GM15510 (cell line): ENCODE measurements around the gene IKZF4.

Experiments
- POLR2A ChIP-seq: IDR thresholded peaks from 3 replicates; pipeline ENCODE4 v1.6.1; 2011; ENCODE audit warnings: borderline replicate concordance; ENCODE audit not compliant: insufficient read length; ENCODE audit errors: extremely low read depth

Gene IKZF4

GRCh38 chr12:56061982-56062381, 41.1 kb downstream of the IKZF4 start:
- TF ChIP-seq POLR2A = no peak

- TF ChIP-seq POLR2A = no peak
Observed at GRCh38 chr12:56062996-56063395, 42.2 kb downstream of the IKZF4 start.

- no peak for TF ChIP-seq POLR2A
Observed at GRCh38 chr12:56071648-56072047, 50.8 kb downstream of the IKZF4 start.

- no peak for TF ChIP-seq POLR2A
Observed at GRCh38 chr12:56074396-56074795, 53.6 kb downstream of the IKZF4 start.

GRCh38 chr12:56078427-56078826, 57.6 kb downstream of the IKZF4 start:
- no peak for TF ChIP-seq POLR2A

- no peak for TF ChIP-seq POLR2A
Observed at GRCh38 chr12:56078931-56079722, 58.3 kb downstream of the IKZF4 start.

GRCh38 chr12:56079723-56080555, 59.1 kb downstream of the IKZF4 start, which contains the start of gene ERBB3:
TSS of gene ERBB3 (plus strand) at chr12:56080165. CDS start at chr12:56080301, 136 bp downstream.
- no peak for TF ChIP-seq POLR2A

GRCh38 chr12:56080556-56081138, 59.8 kb downstream of the IKZF4 start:
- TF ChIP-seq POLR2A = no peak

GRCh38 chr12:56081393-56082347, 60.8 kb downstream of the IKZF4 start:
- TF ChIP-seq POLR2A = no peak

- no peak for TF ChIP-seq POLR2A
Observed at GRCh38 chr12:56082382-56082781, 61.5 kb downstream of the IKZF4 start.

GRCh38 chr12:56082967-56083366, 62.1 kb downstream of the IKZF4 start:
- no peak for TF ChIP-seq POLR2A

GRCh38 chr12:56084958-56085543, 64.2 kb downstream of the IKZF4 start:
- no peak for TF ChIP-seq POLR2A

GRCh38 chr12:56086096-56086495, 65.3 kb downstream of the IKZF4 start:
- no peak for TF ChIP-seq POLR2A

GRCh38 chr12:56086608-56087007, 65.8 kb downstream of the IKZF4 start:
- no peak for TF ChIP-seq POLR2A
